IPS-NIHi11 (cell line): ENCODE results near the gene FAM156B.
"Not testable (repeated sequence)": the region's sequence is repeated elsewhere in the genome, so short reads cannot be mapped to it uniquely, and the experiment has no call there.

Experiments
- DNase-seq: peaks from one replicate; pipeline ENCODE4 v3.0.0; 2012; ENCODE audit warnings: mixed read lengths, low spot score

Gene FAM156B

GRCh38 chrX:52896855-52897709 lies at the start of gene FAM156B:
TSS of gene FAM156B (plus strand) at chrX:52897330. CDS start at chrX:52907226, 9,896 bp downstream.
- DNase-seq = not testable (repeated sequence)

- DNase-seq = no peak
Observed at GRCh38 chrX:52852110-52852860, 44.8 kb upstream of the FAM156B start.

GRCh38 chrX:52856991-52857525 lies 40.1 kb upstream of the FAM156B start:
- DNase-seq = not testable (repeated sequence)

- DNase-seq = no peak
Observed at GRCh38 chrX:52865343-52865998, 31.7 kb upstream of the FAM156B start.

GRCh38 chrX:52867610-52868348 lies 29.4 kb upstream of the FAM156B start, which contains the start of gene XAGE3:
TSS of gene XAGE3 (minus strand) at chrX:52868083. CDS start at chrX:52867133, 950 bp downstream.
- no peak for DNase-seq

- no peak for DNase-seq
Observed at GRCh38 chrX:52870046-52870445, 27.1 kb upstream of the FAM156B start.

GRCh38 chrX:52873825-52874224 lies 23.3 kb upstream of the FAM156B start:
- DNase-seq = not testable (repeated sequence)

- no peak for DNase-seq
Observed at GRCh38 chrX:52874661-52875060, 22.5 kb upstream of the FAM156B start.

GRCh38 chrX:52875436-52875835 lies 21.7 kb upstream of the FAM156B start:
- DNase-seq = not testable (repeated sequence)

- not testable (repeated sequence) for DNase-seq
Observed at GRCh38 chrX:52876386-52876785, 20.7 kb upstream of the FAM156B start.

- DNase-seq = not testable (repeated sequence)
Observed at GRCh38 chrX:52887459-52887858, 9.7 kb upstream of the FAM156B start.

- DNase-seq = not testable (repeated sequence)
Observed at GRCh38 chrX:52888090-52888489, 9.0 kb upstream of the FAM156B start.

GRCh38 chrX:52896438-52896837 lies 692 bp upstream of the FAM156B start:
- DNase-seq = not testable (repeated sequence)

- not testable (repeated sequence) for DNase-seq
Observed at GRCh38 chrX:52905531-52905930, 8.4 kb downstream of the FAM156B start.

- DNase-seq = not testable (repeated sequence)
Observed at GRCh38 chrX:52906072-52906471, 8.9 kb downstream of the FAM156B start.

- not testable (repeated sequence) for DNase-seq
Observed at GRCh38 chrX:52907137-52907536, 10.0 kb downstream of the FAM156B start.

- DNase-seq = not testable (repeated sequence)
Observed at GRCh38 chrX:52907900-52908299, 10.8 kb downstream of the FAM156B start.

GRCh38 chrX:52909313-52909969 lies 12.3 kb downstream of the FAM156B start:
- DNase-seq = not testable (repeated sequence)

GRCh38 chrX:52913681-52914080 lies 16.6 kb downstream of the FAM156B start:
- not testable (repeated sequence) for DNase-seq

GRCh38 chrX:52914704-52915103 lies 17.6 kb downstream of the FAM156B start:
- not testable (repeated sequence) for DNase-seq
